ENCODE results near the gene ADGRL3.

The ADGRL3 gene

DNA sequence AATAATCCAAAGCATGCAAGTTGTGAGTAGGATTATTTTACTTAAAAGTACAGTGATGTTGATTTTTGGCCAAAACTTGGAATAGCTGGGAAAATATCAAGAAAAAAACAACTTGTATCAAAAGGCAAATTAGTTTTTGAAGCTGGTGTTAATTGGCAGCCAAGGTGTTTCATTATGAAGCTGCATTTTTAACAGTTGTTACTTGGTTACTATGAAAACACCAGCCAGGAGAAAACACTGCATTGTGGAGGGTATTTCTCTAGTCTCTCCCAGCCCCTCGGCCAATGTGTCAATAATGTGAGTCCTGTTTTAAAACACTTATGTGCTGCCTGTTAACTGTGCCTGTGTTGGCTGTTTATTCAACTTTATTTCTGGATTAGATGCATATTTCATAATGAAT lies 733.4 kb downstream of the ADGRL3 start:
- TF ChIP-seq, protein P1, sequence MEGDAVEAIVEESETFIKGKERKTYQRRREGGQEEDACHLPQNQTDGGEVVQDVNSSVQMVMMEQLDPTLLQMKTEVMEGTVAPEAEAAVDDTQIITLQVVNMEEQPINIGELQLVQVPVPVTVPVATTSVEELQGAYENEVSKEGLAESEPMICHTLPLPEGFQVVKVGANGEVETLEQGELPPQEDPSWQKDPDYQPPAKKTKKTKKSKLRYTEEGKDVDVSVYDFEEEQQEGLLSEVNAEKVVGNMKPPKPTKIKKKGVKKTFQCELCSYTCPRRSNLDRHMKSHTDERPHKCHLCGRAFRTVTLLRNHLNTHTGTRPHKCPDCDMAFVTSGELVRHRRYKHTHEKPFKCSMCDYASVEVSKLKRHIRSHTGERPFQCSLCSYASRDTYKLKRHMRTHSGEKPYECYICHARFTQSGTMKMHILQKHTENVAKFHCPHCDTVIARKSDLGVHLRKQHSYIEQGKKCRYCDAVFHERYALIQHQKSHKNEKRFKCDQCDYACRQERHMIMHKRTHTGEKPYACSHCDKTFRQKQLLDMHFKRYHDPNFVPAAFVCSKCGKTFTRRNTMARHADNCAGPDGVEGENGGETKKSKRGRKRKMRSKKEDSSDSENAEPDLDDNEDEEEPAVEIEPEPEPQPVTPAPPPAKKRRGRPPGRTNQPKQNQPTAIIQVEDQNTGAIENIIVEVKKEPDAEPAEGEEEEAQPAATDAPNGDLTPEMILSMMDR (IDR thresholded peaks at IDR 0.05; ENCODE audit: low read depth, low read length): no peak
- H3K4me3 ChIP-seq (ENCODE audit: low read depth, low read length): no peak overlapping the region

DNA sequence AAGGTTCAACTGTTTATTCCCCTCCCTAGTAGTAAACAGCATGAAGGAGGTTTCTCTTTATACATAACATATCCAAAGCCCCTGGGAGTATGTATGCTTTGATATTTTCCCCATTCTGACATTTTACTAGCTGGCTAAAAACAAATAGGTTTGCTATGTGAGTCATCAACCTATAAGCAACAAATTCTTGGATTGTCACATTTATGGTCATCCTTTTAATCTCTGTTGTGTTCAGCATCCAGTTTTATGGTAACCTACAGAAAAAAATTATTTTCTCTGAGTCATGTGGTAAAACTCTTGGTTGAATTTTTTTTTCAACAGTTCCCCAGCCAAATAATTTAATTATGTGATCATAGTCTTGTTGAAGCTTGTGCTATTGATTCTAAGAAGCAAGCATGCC lies 734.1 kb downstream of the ADGRL3 start:
- no peak overlapping the region for H3K4me3 ChIP-seq (ENCODE audit: low read depth, low read length)
- TF ChIP-seq, protein P1 (IDR thresholded peaks at IDR 0.05; ENCODE audit: low read depth, low read length): no peak

DNA sequence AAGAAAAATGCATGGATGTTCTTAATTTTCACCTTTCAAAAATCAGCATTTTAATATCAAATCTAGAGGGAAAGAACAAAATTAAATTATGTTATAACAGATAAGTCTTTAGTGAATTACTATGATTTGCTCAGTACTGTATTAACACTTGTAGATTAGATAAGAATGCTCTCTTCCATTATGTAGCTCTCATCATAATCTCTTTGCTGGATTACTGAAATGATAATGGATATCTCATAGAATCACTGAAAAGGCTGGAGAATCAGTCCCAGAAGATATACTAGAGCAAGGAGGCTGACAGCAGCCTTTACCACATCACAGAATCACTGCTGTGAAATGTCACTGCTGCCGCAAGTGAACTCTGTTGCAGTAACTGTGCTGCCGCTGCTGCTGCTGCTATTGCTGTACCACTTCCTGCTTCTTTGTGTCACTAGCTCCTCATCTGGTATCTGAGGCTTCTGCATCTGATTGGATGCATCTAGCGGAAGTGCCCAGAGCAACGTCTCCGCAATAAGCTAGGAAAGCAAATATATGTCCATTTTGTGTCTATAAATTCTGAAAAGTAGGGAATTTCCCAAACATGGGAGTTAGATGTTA lies 738.2 kb downstream of the ADGRL3 start:
- no peak overlapping the region for H3K4me3 ChIP-seq (ENCODE audit: low read depth, low read length)
- TF ChIP-seq, protein P1 (IDR thresholded peaks at IDR 0.05; ENCODE audit: low read depth, low read length): no peak

DNA sequence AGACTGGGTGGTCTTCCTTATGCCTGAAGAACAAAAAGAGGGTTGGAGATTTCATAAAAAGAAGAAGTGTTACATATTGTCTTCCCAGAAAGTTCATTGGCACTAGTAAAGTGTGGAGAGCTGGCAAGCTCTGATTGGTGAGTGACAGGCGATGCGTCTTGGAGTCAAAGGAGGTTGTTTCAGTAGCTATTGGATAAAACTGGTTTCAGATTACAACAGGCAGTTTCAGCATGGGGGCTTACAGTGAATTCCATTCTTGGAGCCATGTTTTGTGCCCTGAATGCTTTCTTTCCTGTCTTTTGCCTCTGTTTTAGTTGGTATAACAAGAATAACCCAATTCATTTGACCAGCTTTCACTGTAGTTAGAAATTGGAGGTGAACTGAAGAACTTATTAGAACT lies 750.5 kb downstream of the ADGRL3 start:
- no peak overlapping the region for H3K4me3 ChIP-seq (ENCODE audit: low read depth, low read length)
- TF ChIP-seq, protein P1 (IDR thresholded peaks at IDR 0.05; ENCODE audit: low read depth, low read length): no peak

DNA sequence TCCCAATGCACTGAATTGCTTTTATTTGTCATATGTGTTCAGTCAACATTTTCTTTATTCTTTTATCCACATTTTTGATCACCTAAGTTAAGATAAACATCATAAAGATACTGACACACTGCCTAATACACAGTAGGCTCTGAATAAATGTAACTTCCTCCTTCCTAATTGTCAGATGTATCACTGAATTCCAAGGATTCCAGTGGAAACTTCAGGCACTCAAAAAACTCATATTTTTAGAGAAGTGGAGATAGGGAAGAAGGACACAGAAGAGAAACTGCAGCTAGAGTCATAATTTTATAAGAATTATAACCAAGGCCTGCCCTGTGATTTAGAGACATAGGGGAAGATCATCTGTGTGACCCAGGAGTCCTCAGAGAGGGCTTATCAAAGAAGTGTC lies 753.3 kb downstream of the ADGRL3 start:
- H3K4me3 ChIP-seq (ENCODE audit: low read depth, low read length): no peak overlapping the region
- TF ChIP-seq, protein P1 (IDR thresholded peaks at IDR 0.05; ENCODE audit: low read depth, low read length): no peak

DNA sequence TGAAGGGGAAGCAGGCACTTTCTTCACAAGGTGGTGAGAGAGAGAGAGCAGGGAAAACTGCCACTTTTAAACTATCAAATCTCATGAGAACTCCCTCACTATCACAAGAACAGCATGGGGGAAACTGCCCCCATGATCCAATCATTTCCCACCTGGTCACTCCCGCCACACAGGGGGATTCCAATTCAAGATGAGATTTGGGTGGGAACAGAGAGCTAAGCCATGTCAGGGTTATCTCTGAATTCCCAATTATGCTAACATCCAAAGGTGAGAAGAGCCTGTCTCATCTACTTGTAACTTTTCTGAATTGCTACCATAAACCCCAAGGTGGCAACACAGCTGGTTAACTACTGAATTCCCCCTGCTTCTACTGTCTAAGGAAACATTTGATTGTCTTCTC lies 758.5 kb downstream of the ADGRL3 start:
- H3K4me3 ChIP-seq (ENCODE audit: low read depth, low read length): no peak overlapping the region
- TF ChIP-seq, protein P1 (IDR thresholded peaks at IDR 0.05; ENCODE audit: low read depth, low read length): no peak

DNA sequence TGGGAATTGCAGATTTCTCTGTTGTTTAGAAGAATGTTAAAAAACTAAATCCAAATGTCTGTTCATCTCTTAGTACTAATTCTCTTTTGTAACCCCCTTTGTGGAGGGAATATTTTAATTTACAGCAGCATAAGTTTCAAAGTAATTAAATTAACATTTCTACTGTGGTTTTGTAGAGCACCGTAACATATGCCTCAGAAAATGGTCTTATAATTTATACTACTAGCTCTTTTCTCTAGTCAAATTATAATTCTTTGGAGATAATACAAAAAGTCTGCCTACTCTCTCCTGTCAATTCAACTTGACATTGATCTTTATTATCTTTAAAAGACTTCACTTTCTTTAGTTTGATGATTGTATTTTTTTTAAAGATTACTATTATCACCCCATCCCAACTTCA lies 759.0 kb downstream of the ADGRL3 start:
- no peak overlapping the region for H3K4me3 ChIP-seq (ENCODE audit: low read depth, low read length)
- TF ChIP-seq, protein P1 (IDR thresholded peaks at IDR 0.05; ENCODE audit: low read depth, low read length): no peak

All from WI38 (cell line).